AG20443 (cell line): ENCODE results near the gene ARPC4.
"Not testable (repeated sequence)": the region's sequence is repeated elsewhere in the genome, so short reads cannot be mapped to it uniquely, and the experiment has no call there.

ENCODE experiments used
- DNase-seq: peaks from one replicate; pipeline ENCODE4 v3.0.0; 2012; ENCODE audit warnings: low spot score, mixed read lengths

Gene ARPC4

DNA sequence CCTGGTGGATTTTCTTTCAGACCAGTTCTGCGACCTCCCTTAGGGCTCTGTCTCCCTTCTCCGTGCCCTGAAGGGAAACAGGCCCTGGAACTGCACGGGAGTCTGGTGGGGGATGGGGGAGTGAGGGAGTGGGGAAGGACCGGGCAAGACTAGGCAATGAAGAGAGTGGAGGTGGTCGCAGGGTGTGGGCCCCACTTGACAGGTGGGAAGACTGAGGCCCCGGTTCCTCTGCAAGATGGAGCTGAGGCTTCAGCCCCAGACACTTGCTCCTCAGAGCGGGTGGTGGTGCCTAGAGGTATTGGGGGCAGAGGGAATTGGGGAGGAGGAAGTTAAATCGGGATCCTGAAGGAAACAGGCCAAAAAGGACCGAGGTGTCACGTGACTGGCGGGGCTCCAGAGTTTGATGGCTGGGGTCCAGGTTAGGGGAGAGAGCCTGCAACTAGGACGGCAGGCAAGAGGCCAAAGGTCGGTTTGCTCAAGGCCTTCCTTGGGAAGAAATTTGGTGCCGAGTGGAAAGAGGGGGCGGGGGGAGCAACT, 22.5 kb upstream of the ARPC4 start:
- DNase-seq = peak; percentile 36

GRCh38 chr3:9771007-9771406, 21.9 kb upstream of the ARPC4 start:
- DNase-seq = not testable (repeated sequence)

GRCh38 chr3:9776896-9777693, 15.8 kb upstream of the ARPC4 start:
- no peak for DNase-seq

DNA sequence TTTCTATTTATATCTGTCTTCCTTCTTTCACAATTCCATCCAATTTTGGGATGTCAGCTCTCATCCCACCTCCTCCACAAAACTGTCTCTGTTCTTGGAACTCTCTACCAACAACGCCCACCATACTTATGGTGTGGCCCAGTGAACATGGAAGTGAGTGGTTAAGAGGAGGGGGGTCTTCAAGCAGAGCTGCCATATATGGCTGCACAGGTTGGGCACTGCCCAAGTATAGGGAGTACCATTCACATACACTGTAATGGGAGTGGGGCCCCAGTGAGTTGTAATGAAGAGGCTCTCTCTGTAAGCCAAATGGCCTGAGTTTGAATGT, 15.2 kb upstream of the ARPC4 start:
- DNase-seq = no peak

DNA sequence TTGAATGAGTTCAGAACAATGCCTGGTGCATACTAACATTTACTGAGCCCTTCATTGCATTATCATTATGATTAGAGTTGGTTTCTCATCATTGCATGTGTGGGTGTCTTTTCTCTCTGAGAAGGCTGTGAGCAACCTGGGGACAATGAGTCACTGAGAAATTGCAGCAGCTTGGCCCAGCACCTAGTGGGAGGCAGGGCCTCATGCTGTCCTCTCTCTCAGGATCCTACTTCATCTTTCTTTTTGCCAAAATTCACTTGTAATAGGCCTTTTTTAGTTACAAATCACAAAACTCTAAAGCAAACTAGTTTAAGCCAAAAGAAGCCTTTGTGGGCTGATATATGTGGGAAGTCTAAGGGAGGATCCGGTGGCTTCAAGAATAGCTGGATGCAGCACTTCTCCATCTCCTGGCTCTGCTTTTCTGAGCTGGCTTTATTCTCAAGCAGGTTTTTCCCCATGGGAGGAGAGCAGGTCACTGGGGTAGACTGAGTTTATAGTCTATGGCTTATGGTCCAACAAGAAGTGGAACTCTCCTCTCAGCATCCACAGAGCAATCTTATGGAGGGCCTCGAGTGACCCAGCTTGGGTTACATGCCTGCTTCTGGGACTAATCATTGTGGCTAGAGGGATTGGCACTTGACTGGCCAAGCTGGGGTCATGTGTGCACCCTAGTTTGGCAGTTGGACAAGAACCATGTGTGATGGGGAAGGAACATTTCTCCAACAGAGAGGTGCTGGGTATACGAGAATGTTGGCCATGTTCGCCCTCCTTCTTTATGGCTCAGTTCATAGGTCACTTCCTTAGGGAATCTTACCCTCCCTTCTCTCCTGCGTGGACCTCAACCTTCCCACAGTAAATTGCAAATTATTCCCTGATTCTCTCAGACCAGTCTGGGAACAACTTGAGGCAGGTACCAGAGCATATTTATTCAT, 14.5 kb upstream of the ARPC4 start:
- DNase-seq = peak; percentile 77

DNA sequence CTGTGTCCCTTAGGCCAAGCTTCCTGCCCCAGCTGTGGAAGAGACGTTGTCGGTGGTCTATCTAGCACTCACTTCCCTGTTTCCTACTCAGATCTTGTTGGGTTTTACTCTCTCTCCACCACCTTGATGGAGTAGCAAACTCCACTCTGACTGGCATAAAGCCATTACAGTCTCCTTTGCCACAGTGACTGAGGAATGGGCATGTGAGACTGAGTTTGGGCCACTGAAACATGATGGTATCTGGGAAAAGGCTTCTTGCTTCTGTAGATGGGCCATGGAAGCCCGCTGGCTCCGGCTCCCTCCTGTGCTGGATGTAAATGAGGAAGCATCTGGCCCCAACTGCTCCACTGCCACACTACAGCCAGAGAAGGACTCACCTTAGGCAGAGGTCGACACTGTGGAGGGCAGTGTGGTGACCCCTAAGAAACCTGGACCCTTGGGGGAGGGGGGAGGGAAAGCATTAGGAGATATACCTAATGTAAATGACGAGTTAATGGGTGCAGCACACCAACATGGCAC, 13.7 kb upstream of the ARPC4 start:
- no peak for DNase-seq

- no peak for DNase-seq
Measured at GRCh38 chr3:9779721-9780457, 13.0 kb upstream of the ARPC4 start.

DNA sequence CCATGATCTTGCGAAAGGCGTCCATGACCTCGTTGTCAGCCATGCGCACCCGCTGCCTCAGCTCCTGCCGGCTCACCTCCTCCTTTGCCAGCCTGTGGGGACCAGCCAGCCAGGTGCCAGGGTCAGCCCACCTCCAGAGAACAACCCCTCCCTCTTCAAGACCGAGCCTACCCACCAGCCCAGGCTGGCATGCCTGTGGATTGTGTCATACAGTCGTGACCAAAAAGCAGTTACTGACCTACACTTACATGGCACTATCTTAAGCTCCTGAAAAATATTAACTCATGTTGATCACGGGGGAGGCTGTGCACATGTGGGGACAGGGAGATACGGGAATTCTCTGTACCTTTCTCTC, 12.4 kb upstream of the ARPC4 start:
- DNase-seq = no peak

GRCh38 chr3:9780910-9781309, 12.0 kb upstream of the ARPC4 start:
- no peak for DNase-seq

DNA sequence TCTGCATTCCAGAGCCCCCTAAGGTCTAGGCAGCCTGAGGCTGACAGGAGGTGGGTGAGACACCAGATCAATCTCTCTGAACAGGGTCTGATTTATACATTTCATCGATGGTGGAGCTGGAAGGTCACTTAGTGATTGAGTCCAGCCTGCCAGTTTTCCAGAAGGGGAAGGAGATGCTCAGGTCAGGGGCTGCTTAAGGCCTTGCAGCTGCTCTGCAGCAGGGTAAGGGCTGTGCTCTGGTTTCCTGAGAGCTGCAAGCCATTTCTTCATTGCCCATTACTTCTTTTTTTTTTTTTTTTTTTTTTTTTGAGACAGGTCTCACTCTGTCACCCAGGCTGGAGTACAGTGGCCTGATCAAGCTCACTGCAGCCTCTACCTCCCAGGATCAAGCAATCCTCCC, 11.3 kb upstream of the ARPC4 start:
- DNase-seq = no peak

DNA sequence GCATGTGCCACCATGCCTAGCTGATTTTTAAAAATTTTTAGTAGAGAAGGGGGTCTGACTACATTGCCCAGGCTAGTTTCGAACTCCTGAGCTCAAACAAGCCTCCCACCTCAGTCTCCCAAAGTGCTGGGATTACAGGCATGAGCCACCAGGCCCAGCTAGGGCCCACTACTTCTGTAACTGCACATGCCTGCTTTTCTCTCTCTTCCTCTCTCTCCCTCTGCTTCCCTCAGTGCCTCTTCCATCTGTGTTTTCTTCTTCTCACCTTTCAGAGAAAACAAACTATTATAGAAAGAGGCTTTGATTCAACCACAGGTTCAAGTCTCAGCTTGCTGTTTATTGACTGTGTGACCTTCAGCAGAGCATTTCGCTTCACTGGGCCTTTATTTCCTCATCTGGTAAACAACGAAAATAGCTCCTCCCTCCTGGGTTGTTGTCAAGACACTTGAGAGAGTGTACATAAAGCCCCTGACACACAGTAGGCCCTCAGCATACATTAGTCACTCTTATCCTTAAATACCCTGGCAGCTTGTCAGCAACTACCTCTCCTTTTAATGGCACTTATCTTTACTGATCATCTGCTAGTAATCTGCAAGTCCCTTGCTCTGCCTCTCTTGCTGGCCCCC, 10.8 kb upstream of the ARPC4 start:
- no peak for DNase-seq

DNA sequence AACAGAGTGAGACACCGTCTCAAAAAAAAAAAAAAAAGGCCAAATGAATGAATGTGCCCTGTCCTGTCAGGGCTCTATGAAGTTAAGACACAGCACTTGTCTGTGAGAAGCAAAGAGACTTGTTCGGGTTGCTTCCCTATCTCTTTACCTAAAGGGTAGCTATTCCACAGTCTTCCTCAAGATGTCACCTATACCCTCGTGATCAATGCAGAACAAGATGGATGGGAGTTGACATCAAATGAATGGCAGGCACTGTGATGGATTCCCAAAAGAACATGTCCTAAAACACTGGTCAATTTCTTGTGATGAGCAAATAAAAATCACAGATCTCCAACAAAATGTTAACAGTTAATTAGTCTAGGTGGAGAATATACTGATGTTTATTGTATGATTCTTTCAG, 10.1 kb upstream of the ARPC4 start:
- DNase-seq = no peak

DNA sequence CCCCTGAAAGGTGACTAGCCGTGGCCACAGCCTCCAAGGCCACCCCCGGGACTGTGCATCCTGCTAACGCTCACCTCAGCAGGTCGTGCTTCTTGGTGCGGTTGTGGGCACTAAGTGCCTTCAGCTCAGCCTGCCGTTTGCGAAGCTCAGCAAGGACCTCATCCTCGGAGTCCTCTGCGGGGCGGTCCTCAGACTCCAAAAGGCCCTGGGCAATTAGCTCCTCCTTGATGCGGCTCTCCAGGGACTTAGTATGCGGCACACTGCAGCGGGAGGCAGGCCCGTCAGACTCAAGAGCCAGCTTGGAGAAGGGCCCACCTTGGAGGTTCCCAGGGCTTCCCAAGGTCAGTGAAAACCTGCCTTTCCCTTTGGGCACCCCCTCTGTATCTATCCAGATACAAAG, 8.9 kb upstream of the ARPC4 start:
- no peak for DNase-seq

GRCh38 chr3:9784965-9785364, 7.9 kb upstream of the ARPC4 start:
- no peak for DNase-seq

GRCh38 chr3:9785602-9786001, 7.3 kb upstream of the ARPC4 start:
- no peak for DNase-seq

DNA sequence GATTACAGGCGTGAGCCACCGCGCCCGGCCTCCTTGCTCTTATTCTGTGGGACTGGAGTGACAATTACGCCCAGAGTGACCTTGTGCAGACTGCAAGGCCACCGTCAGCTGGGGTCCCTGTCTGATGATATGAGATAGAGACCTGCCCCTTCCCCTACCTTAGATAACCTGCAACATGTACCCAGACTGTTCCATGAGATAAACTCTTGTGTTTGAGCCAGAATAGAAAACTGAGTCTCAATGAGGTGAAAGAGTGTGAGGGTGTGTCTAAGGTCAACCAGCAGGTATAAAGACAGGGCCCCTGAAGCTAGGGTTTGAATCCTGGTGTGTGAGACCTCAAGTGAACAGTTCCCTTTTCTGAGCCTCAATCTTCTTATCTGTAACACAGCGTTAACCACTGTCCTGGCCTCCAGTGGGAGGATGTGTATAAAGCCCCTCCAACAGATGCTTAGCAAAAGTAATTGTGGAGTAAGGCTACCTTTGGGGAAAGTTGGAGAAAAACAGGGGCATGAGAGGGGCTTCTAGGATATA, 6.6 kb upstream of the ARPC4 start:
- DNase-seq = no peak

DNA sequence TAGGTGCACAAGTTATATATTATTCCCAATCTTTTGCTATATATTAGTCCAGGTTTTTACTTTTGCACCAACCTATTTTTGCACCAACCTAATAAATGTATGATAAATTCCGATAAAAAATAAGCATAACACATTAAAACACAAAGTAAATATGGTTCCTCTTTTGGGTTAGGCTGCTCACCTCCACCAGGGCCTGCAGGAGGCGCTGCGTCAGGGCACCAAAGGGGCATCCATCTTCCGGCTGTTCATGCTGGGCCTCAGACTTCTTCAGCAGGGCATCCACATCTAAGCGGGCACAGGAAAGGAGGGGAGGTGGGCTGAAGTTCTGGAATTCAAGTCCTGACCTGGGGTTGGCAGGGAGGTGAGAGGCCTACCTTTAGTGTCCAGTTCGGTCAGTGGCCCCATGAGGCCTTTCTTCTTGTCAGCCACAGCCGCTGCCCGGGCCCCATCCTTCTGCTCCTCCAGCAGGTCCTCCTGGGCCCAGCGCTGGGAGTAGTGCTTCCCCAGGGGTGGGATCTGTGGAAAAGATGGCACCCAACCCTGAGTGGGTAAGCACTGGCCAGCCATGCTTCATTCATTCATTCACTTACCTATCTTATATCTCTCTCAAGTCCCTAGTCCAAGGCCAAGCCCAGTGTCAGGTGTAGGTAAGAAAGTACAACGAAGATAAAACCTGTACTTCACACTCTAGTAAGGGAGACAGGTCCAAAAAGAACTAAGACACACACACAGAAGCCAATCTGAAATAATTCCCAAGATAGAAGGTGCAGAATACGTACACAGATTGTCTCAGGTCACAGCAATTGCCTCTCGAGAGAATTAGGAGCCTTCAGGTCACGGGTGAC, 5.8 kb upstream of the ARPC4 start:
- DNase-seq = peak; percentile 33

GRCh38 chr3:9787714-9788113, 5.2 kb upstream of the ARPC4 start:
- no peak for DNase-seq

DNA sequence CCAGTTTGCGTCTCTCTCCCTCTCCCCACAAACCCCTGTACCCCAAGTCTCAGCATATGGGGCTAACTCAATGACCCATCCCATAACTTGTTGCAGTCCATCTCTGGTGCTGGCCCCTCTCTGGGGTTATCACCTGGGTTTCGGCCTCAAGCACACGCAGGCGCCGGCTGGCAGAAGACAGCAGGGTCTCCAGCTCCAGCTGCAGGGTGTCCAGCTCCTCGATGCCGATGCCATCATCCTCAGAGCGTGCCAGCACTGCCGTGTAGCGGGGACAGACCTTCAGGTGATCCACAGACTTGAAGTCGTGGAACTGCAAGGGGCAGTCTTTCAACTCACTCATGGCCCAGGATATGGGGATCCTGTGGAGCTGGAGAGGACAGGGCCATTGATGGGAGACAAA, 1.8 kb upstream of the ARPC4 start:
- no peak for DNase-seq

DNA sequence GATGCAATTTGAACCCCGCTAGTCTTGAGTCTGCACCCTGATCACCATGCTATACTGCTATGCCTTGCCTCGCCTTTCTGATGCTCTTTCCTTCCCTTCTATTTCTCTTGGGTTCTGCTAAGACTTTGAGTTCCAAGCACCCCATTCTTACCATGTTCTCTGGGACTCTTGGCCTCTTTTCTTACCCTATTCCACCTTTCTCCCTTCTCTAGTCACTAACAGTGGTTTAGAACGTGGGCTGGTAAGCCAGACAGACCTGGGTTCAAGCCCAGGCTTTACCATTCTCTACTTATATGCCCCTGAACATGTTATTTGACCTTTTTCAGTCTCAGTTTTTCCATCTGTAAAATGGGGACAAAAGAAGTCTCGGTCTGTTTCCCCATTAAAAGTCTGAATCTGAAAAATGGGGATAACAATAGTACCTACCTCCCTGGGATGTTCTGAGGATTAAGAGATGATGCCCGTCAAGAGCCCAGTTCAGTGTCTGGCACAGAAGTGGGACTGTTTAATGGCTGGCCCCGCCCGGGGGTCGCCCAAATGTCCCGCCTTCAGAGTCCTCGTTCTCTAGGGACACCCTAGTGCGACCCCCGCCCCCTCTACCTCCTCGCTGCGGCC, 985 bp upstream of the ARPC4 start:
- no peak for DNase-seq
